ENCODE measurements around the gene QDPR. TPM values are rescaled to one million over a fixed set of nuclear protein-coding genes. Genes with fewer than 3 reads are reported as not detected.

QDPR gene
- total and polyA plus RNA-seq, 10 of the 15 experiments (the other 5 are each of a cell fraction or from before 2014, with no cell fraction given): 3.0 to 27.7 (median 11.8) TPM

GRCh38 chr4:17521595-17521994 is 9.7 kb upstream of the QDPR start:
- no peaks in the 10 kb centered on the region for H3K9me3 ChIP-seq (replicated peaks; ENCODE audit: control insufficient read depth, insufficient read depth, low read length)
- no TSS peak for BruUV-seq (replicated peaks)
- no peaks in the 10 kb centered on the region for H3K36me3 ChIP-seq (ENCODE audit: control insufficient read depth in 2 of 2, insufficient read depth in 2 of 2, low read length in 1 of 2)
- intact Hi-C loops (cut with micrococcal nuclease; ENCODE audit: unreplicated experiment) (no loop called here), in situ Hi-C loops (cut with MboI) (no loop called here)
- no peak overlapping the region for H2AFZ ChIP-seq (ENCODE audit: control insufficient read depth, low read depth, low read length)
- ChIA-PET SMC1A (ENCODE audit: uncharacterized antibody, unreplicated experiment) (interaction anchor here (1.0 kb wide), 1 partner anchor 9 kb away, joined by 3 read pairs; the partner anchor contains the start of gene QDPR), RAD21 (ENCODE audit: unreplicated experiment) (no interaction called here), CTCF (interaction anchor here (1.0 to 1.5 kb wide), 2 partner anchors 47 to 49 kb away, joined by 4 to 5 read pairs; no protein-coding TSS in a partner anchor), POLR2A (no interaction called here)
- no peak overlapping the region for H3K4me3 ChIP-seq
- DNase-seq (ENCODE audit: low read depth, low spot score): no peak
- no peak for ATAC-seq
- H3K27ac ChIP-seq (ENCODE audit: control insufficient read depth, insufficient read depth): no peak overlapping the region
- H3K4me2 ChIP-seq (ENCODE audit: control insufficient read depth, insufficient read depth): no peak overlapping the region
- no peaks in the 10 kb centered on the region for H3K4me1 ChIP-seq (ENCODE audit: control insufficient read depth, insufficient read depth, low read length)
- no peak for FAIRE-seq
- H3K79me2 ChIP-seq (ENCODE audit: control insufficient read depth, insufficient read depth, low read length): no peaks in the 10 kb centered on the region
- H3K27me3 ChIP-seq (replicated peaks in 1 of 2; ENCODE audit: control insufficient read depth in 2 of 2, insufficient read depth in 2 of 2, low read length in 1 of 2): no peaks in the 10 kb centered on the region
- H4K20me1 ChIP-seq (ENCODE audit: control insufficient read depth, insufficient read depth): no peaks in the 10 kb centered on the region
- 52% methylated on average over 5 of the region's 5 CpGs for WGBS (ENCODE audit: insufficient coverage, insufficient replicate concordance, low lambda C conversion rate, missing lambda C conversion rate)
- H3K9ac ChIP-seq (ENCODE audit: control insufficient read depth, insufficient read depth, low read length): no peak overlapping the region
- TF ChIP-seq CBFB (IDR thresholded peaks at IDR 0.05; ENCODE audit: low read depth) (no peak), PRDM15 (CRISPR knock-in tag; IDR thresholded peaks at IDR 0.05) (no peak), CEBPB (IDR thresholded peaks at IDR 0.05; ENCODE audit: borderline replicate concordance in 1 of 2, low read depth in 2 of 2, low read length in 2 of 2) (no peak), MLLT1 (IDR thresholded peaks at IDR 0.05) (no peak), RUNX3 (IDR thresholded peaks at IDR 0.05; ENCODE audit: low read length) (no peak), CUX1 (IDR thresholded peaks at IDR 0.05; ENCODE audit: insufficient replicate concordance, low read depth, low read length) (no peak), ZSCAN29 (IDR thresholded peaks at IDR 0.05) (no peak), TBL1XR1 (IDR thresholded peaks at IDR 0.05; ENCODE audit: low read depth, low read length) (no peak), KLF5 (IDR thresholded peaks at IDR 0.05; ENCODE audit: partially characterized antibody) (no peak), MYC (IDR thresholded peaks at IDR 0.05; ENCODE audit: insufficient read depth, insufficient read length, insufficient replicate concordance, low read length, severe bottlenecking) (no peak), SREBF1 (IDR thresholded peaks at IDR 0.05; ENCODE audit: low read length) (no peak), DPF2 (IDR thresholded peaks at IDR 0.05) (no peak), SMAD1 (IDR thresholded peaks at IDR 0.05; ENCODE audit: low read depth, partially characterized antibody) (no peak), BMI1 (IDR thresholded peaks at IDR 0.05; ENCODE audit: borderline replicate concordance) (no peak)
